Suprapubic skin (tissue), 4 donors: ENCODE data around the gene SULT2B1.

Experiments
- CTCF ChIP-seq, 2 donors: fragments of 200-600 bp in 1 of 2; fragments of 450-650 bp in 1 of 2; sonication (generic) in 1 of 2; IDR thresholded peaks; one replicate each; pipeline ENCODE4 v1.5.1; 2016 to 2019; ENCODE audit warnings: antibody characterized with exemption in 2 of 2, mild to moderate bottlenecking in 1 of 2, moderate library complexity in 1 of 2
- POLR2A ChIP-seq, 2 donors: fragments of 450-650 bp; IDR thresholded peaks; one replicate each; pipeline ENCODE4 v1.6.1; 2017; ENCODE audit warnings: antibody characterized with exemption in 2 of 2, mild to moderate bottlenecking in 2 of 2, moderate library complexity in 2 of 2
- POLR2AphosphoS5 ChIP-seq, 3 donors: sonication (generic); formaldehyde crosslinking; IDR thresholded peaks; one replicate each; pipeline ENCODE4 v1.6.1; 2017; ENCODE audit warnings: antibody characterized with exemption in 3 of 3

DNA sequence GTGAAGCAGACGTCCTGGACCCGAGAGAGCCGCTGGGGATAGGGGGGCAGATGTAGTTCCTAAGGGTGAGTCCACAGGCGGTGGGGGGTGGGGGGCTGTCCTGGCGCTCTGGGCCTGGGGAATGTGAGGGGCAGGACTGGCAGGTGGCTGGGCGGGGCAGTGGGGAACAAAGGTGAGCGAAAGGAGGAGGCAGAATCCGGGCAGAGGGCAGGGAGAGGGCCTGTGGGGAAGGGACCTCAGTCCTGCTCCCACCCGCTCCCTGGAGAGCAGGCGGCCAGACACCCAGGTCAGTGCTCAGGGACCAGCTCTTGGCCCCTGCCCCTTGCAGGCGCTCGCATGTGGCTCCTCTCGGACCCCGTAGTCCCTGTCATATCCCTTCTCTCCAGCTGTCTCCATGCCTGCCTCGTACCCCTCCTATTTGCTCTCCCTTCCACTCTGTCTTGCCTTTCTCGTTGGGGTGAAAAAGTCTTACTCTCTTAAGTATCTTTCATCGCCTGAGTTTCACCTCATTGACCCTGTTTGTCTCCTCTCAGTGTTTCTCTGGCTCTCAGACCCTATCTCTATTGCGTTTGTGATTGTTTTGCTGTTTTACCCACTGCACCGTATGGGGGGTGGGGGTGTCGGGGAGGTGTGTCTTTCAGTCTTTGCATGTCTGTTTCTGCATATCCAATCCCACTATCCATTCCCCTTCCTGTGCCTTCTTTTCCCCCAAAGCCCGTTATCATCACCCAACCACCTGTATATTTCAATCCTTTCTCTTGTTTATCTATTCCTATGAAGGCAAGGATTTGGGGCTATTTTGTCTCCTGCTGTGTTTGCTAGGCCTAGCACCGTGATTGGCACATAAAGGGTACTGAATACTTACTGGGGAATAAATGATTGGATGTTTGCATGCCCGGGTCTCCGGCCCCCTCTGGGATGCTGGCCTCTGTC lies 73.1 kb downstream of the SULT2B1 start:
- TF ChIP-seq POLR2A (IDR thresholded peaks at IDR 0.05): no peak
- no peak for TF ChIP-seq POLR2AphosphoS5 (IDR thresholded peaks at IDR 0.05)
- TF ChIP-seq CTCF (IDR thresholded peaks at IDR 0.05): no peak
